ENCODE data around the gene AMBRA1.
A peak's percentile ranks its signal among the peaks of the same experiment; 100 is the strongest.

GRCh38 chr11:46541593-46542371 lies 52.0 kb downstream of the AMBRA1 start:
- TF ChIP-seq POLR2A (IDR thresholded peaks at IDR 0.05) = no peak
- TF ChIP-seq, protein P1, sequence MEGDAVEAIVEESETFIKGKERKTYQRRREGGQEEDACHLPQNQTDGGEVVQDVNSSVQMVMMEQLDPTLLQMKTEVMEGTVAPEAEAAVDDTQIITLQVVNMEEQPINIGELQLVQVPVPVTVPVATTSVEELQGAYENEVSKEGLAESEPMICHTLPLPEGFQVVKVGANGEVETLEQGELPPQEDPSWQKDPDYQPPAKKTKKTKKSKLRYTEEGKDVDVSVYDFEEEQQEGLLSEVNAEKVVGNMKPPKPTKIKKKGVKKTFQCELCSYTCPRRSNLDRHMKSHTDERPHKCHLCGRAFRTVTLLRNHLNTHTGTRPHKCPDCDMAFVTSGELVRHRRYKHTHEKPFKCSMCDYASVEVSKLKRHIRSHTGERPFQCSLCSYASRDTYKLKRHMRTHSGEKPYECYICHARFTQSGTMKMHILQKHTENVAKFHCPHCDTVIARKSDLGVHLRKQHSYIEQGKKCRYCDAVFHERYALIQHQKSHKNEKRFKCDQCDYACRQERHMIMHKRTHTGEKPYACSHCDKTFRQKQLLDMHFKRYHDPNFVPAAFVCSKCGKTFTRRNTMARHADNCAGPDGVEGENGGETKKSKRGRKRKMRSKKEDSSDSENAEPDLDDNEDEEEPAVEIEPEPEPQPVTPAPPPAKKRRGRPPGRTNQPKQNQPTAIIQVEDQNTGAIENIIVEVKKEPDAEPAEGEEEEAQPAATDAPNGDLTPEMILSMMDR (IDR thresholded peaks at IDR 0.05) = peak in 1 of 6 experiments; percentile 38
